Endodermal cell (in vitro differentiated cells): Measurements from ENCODE around the gene ZNF491. TPM values are rescaled to one million over a fixed set of nuclear protein-coding genes. Genes with fewer than 3 reads are reported as not detected.
A peak's percentile ranks its signal among the peaks of the same experiment; 100 is the strongest.

Source experiments
- DNase-seq: peaks from one replicate; pipeline ENCODE4 v3.0.0-alpha.2; 2017
- H3K27ac ChIP-seq: 2 replicates; pipeline ENCODE4 v1.5.1; 2013; ENCODE audit warnings: mild to moderate bottlenecking, low read depth, low read length, moderate library complexity
- H3K27me3 ChIP-seq: 2 replicates; pipeline ENCODE4 v1.6.1; 2013; ENCODE audit warnings: mild to moderate bottlenecking, low read length, moderate library complexity; ENCODE audit not compliant: insufficient read depth, control insufficient read depth, poor library complexity, severe bottlenecking
- H3K36me3 ChIP-seq: 2 replicates; pipeline ENCODE4 v1.7.0; 2013; ENCODE audit warnings: mild to moderate bottlenecking, low read length, moderate library complexity; ENCODE audit not compliant: control insufficient read depth, insufficient read depth
- H3K4me1 ChIP-seq: one replicate; pipeline ENCODE4 v1.7.0; 2013; ENCODE audit warnings: low read length; ENCODE audit not compliant: control insufficient read depth, insufficient read depth
- H3K4me3 ChIP-seq: 2 replicates; pipeline ENCODE4 v1.5.1; 2013; ENCODE audit warnings: mild to moderate bottlenecking, low read length, moderate library complexity
- H3K9ac ChIP-seq: 2 replicates; pipeline ENCODE4 v1.6.1; 2013; ENCODE audit warnings: mild to moderate bottlenecking, low read length, moderate library complexity; ENCODE audit not compliant: poor library complexity, severe bottlenecking; ENCODE audit errors: extremely low read depth
- H3K9me3 ChIP-seq: 2 replicates; pipeline ENCODE4 v1.6.1; 2013; ENCODE audit warnings: mild to moderate bottlenecking, low read length, moderate library complexity; ENCODE audit not compliant: control insufficient read depth
- H3K27ac Mint-ChIP-seq: 2 replicates; pipeline ENCODE4 v1.8.0; 2020; ENCODE audit warnings: mixed read lengths
- H3K27me3 Mint-ChIP-seq: 2 replicates; pipeline ENCODE4 v1.8.0; 2021; ENCODE audit warnings: mild to moderate bottlenecking, mixed read lengths; ENCODE audit not compliant: insufficient read depth
- H3K36me3 Mint-ChIP-seq: 2 replicates; pipeline ENCODE4 v1.8.0; 2020; ENCODE audit warnings: low read depth, mixed read lengths
- H3K4me1 Mint-ChIP-seq: 2 replicates; pipeline ENCODE4 v1.8.0; 2020; ENCODE audit warnings: mixed read lengths
- H3K4me3 Mint-ChIP-seq: 2 replicates; pipeline ENCODE4 v1.8.0; 2020; ENCODE audit warnings: mild to moderate bottlenecking, moderate library complexity, mixed read lengths
- H3K9me3 Mint-ChIP-seq: 2 replicates; pipeline ENCODE4 v1.8.0; 2020; ENCODE audit warnings: mild to moderate bottlenecking, mixed read lengths
- CTCF ChIP-seq: fragments of 200-600 bp; sonication (generic); conservative IDR thresholded peaks from 2 replicates; pipeline ENCODE4 v1.5.0; 2021; ENCODE audit warnings: antibody characterized with exemption, mild to moderate bottlenecking
- WGBS, 2 experiments: methylation state at CpG; one replicate each; pipeline versions ENCODE4 v1.1.5 to v1.1.7; 2013; ENCODE audit warnings: missing lambda C conversion rate in 2 of 2, mixed read lengths in 1 of 2; ENCODE audit not compliant: insufficient coverage in 1 of 2, insufficient read length in 1 of 2; 5-methylcytosine and 5-hydroxymethylcytosine counted together
- long read RNA-seq, 4 experiments: library from polyadenylated mRNA in 2 of 4; library from RNA in 1 of 4; library from capped mRNA in 1 of 4; stranded (forward) in 3 of 4; unstranded in 1 of 4; transcript quantifications; one replicate each; pipeline ENCODE4 v2.0.0, GENCODE V29; 2020 to 2021; ENCODE audit warnings: inconsistent platforms in 1 of 4
- polyA plus RNA-seq, 2 experiments: library from polyadenylated mRNA; stranded (reverse); fragments of 50-300 nt; gene quantifications; one replicate each; pipeline ENCODE4 v1.2.3, GENCODE V29; 2013
- total RNA-seq, 2 donors: library from RNA; stranded (reverse); fragmentation: NEBNext Ultra II Directional in 1 of 2; extraction: Animal tissue kit (Norgen Biotek cat#: 25700) in 1 of 2; gene quantifications; 2 replicates in 1 of 2; 3 replicates in 1 of 2; pipeline ENCODE4 v1.2.1, GENCODE V29; 2021

The ZNF491 gene
- total RNA-seq, result 1 to 10 TPM in 1 of 2 donors, under 1 TPM in 1; 0.90 to 2.1 TPM
- polyA plus RNA-seq (2013, experiment 1 of 2), result 3.9 TPM
- polyA plus RNA-seq (2013, experiment 2 of 2), result 5.0 TPM
- long read RNA-seq, experiment 1, result 0 reads
- long read RNA-seq, experiment 2, result 0 reads
- long read RNA-seq, experiment 3, partial matches to known transcripts, result 0 of 3 reads
- long read RNA-seq, experiment 3, other reads (novel, unspliced or antisense), result 1 of 3 reads
- long read RNA-seq, experiment 4, partial matches to known transcripts, result 0 of 1 reads
- long read RNA-seq, experiment 4, other reads (novel, unspliced or antisense), result 0 of 1 reads

- Mint-ChIP-seq H3K36me3 (no peaks in the 10 kb centered on the region), H3K9me3 (peaks cover 11% of the 10 kb centered on the region), H3K27ac (peak within 1 kb of the TSS; percentile 94), H3K4me1 (peaks cover 6% of the 10 kb centered on the region), H3K27me3 (peaks cover 45% of the 10 kb centered on the region), H3K4me3 (peak within 1 kb of the TSS; percentile 63)
- H3K27me3 ChIP-seq, result peaks cover 19% of the 10 kb centered on the region
- peak within 1 kb of the TSS; percentile 75 for H3K9ac ChIP-seq
- H3K9me3 ChIP-seq, result no peaks in the 10 kb centered on the region
- H3K4me1 ChIP-seq, result peaks cover 6% of the 10 kb centered on the region
- H3K27ac ChIP-seq, result peak within 1 kb of the TSS; percentile 96
- peak; percentile 98 for DNase-seq
- no peaks in the 10 kb centered on the region for H3K36me3 ChIP-seq
- TF ChIP-seq CTCF, result peak; percentile 79
- peak within 1 kb of the TSS; percentile 95 for H3K4me3 ChIP-seq
- 1 to 7% methylated on average over 15 to 56 of the region's 56 CpGs for WGBS, 2 experiments
Observed at GRCh38 chr19:11798391-11799330, at the start of gene ZNF491. Gene ZNF491, plus strand, starts transcription at chr19:11798523. Its CDS starts 7,431 bp downstream, at chr19:11805954.

- H3K4me3 Mint-ChIP-seq, result no peak overlapping the region
- Histone ChIP-seq H3K4me1 (no peaks in the 10 kb centered on the region), H3K4me3 (no peak overlapping the region), H3K36me3 (no peaks in the 10 kb centered on the region), H3K9me3 (peaks cover 34% of the 10 kb centered on the region), H3K9ac (no peak overlapping the region), H3K27ac (no peak overlapping the region), H3K27me3 (no peaks in the 10 kb centered on the region)
- no peak overlapping the region for H3K27ac Mint-ChIP-seq
- H3K9me3 Mint-ChIP-seq, result peaks cover 75% of the 10 kb centered on the region
- H3K4me1 Mint-ChIP-seq, result no peaks in the 10 kb centered on the region
- WGBS, 2 experiments, result 56 to 80% methylated on average over 2 of the region's 2 CpGs
- DNase-seq, result no peak
- no peaks in the 10 kb centered on the region for H3K36me3 Mint-ChIP-seq
- TF ChIP-seq CTCF, result no peak
- H3K27me3 Mint-ChIP-seq, result peaks cover 4% of the 10 kb centered on the region
Observed at GRCh38 chr19:11749751-11750150, 48.6 kb upstream of the ZNF491 start.

GRCh38 chr19:11752244-11752736 is 46.0 kb upstream of the ZNF491 start:
- H3K4me1 Mint-ChIP-seq, result no peaks in the 10 kb centered on the region
- H3K9me3 ChIP-seq, result peaks cover 40% of the 10 kb centered on the region
- H3K36me3 ChIP-seq, result no peaks in the 10 kb centered on the region
- peaks cover 85% of the 10 kb centered on the region for H3K9me3 Mint-ChIP-seq
- no peaks in the 10 kb centered on the region for H3K27me3 ChIP-seq
- no peaks in the 10 kb centered on the region for H3K4me1 ChIP-seq
- no peak for TF ChIP-seq CTCF
- H3K9ac ChIP-seq, result no peak overlapping the region
- H3K27ac Mint-ChIP-seq, result no peak overlapping the region
- DNase-seq, result no peak
- peaks cover 6% of the 10 kb centered on the region for H3K27me3 Mint-ChIP-seq
- H3K36me3 Mint-ChIP-seq, result peaks cover 2% of the 10 kb centered on the region
- WGBS, 2 experiments, result 100% methylated on average over 1 of the region's 2 CpGs; no CpG with 5 or more reads in 1 of the 2 experiments
- no peak overlapping the region for H3K4me3 Mint-ChIP-seq
- H3K4me3 ChIP-seq, result no peak overlapping the region
- no peak overlapping the region for H3K27ac ChIP-seq
